HepG2 (cell line): Measurements from ENCODE around the gene ERICH3.

Experiments used
- ARNTL ChIP-seq: sonication (generic); formaldehyde crosslinking; IDR thresholded peaks from 2 replicates; pipeline ENCODE4 v1.4.0; 2020; ENCODE audit warnings: mild to moderate bottlenecking, missing genetic modification reagents
- FOXP4 ChIP-seq: sonication (generic); formaldehyde crosslinking; IDR thresholded peaks from 2 replicates; pipeline ENCODE4 v1.4.0; 2020; ENCODE audit warnings: missing genetic modification reagents
- ZNF205 ChIP-seq: IDR thresholded peaks from 2 replicates; pipeline ENCODE4 v1.6.1; 2018; ENCODE audit warnings: missing biosample characterization, missing genetic modification reagents
- ZNF335 ChIP-seq: sonication (generic); formaldehyde crosslinking; IDR thresholded peaks from 2 replicates; pipeline ENCODE4 v1.4.0; 2020; ENCODE audit warnings: missing genetic modification reagents
- ZNF710 ChIP-seq: sonication (generic); formaldehyde crosslinking; IDR thresholded peaks from 2 replicates; pipeline ENCODE4 v1.5.0; 2020; ENCODE audit warnings: mild to moderate bottlenecking, missing genetic modification reagents, borderline replicate concordance

- TF ChIP-seq ZNF335 (CRISPR knock-in tag) (no peak), ZNF205 (no peak), ARNTL (no peak), FOXP4 (CRISPR knock-in tag) (no peak), ZNF710 (no peak)
These were observed 124.4 kb downstream of the ERICH3 start for GRCh38 chr1:74548961-74549750.
